ENCODE results near the gene CTSF.

Gene CTSF

DNA sequence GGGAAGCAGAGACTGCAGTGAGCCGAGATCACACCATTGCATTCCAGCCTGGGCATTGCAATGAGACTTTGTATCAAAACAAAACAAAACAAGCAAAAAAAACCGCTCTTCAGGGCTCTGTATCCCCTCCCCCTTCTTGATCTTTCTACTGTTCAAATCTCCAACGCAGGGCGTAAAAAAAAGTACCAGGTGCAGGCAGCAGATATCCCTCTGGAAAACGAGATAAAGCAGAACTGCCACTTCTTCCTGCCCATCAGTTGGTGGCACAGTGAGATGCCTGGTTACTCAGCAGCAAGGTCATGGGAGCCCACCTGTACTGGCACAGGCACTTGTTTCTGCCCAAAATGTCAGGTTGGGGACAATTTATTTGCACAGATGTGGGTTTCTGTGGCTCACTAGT, 35.7 kb upstream of the CTSF start:
- peaks cover 64 to 79% (median 67%) of the 10 kb centered on the region in 11 experiments for H3K36me3 ChIP-seq
- no peaks in the 10 kb centered on the region for H3K27me3 ChIP-seq
- peaks cover 51 to 74% (median 61%) of the 10 kb centered on the region in 10 experiments for H3K4me1 ChIP-seq
- H3K4me3 ChIP-seq = no peak overlapping the region
- no peak overlapping the region for H3K27ac ChIP-seq
- no peak overlapping the region for H3K4me2 ChIP-seq
- H3K9me3 ChIP-seq (replicated peaks in 1 of 11) = peaks cover 0 to 5% (median 0%) of the 10 kb centered on the region in 11 experiments; a peak in 2 of 22 replicates
- no peak overlapping the region for H3K9ac ChIP-seq
- peaks cover 0 to 40% (median 8%) of the 10 kb centered on the region in 11 experiments; a peak in 16 of 22 replicates for H4K20me1 ChIP-seq
- no peak for TF ChIP-seq Cebpa-rat (IDR thresholded peaks at IDR 0.05)

- Histone ChIP-seq H3K9ac (no peak overlapping the region), H3K9me3 (replicated peaks in 1 of 11) (peaks cover 0 to 5% (median 0%) of the 10 kb centered on the region in 11 experiments; a peak in 2 of 22 replicates), H3K27ac (peak overlapping the region in 1 of 11 experiments; percentile 37; a peak in 1 of 22 replicates), H3K4me2 (peak overlapping the region in 2 of 11 experiments; percentile 40 to 69; a peak in 1 of 22 replicates), H3K36me3 (peaks cover 68 to 82% (median 73%) of the 10 kb centered on the region in 11 experiments), H3K4me3 (no peak overlapping the region), H3K4me1 (peaks cover 43 to 69% (median 55%) of the 10 kb centered on the region in 10 experiments), H3K27me3 (no peaks in the 10 kb centered on the region), H4K20me1 (peaks cover 0 to 43% (median 8%) of the 10 kb centered on the region in 11 experiments; a peak in 16 of 22 replicates)
- TF ChIP-seq Cebpa-rat (IDR thresholded peaks at IDR 0.05) = no peak
These were observed 34.7 kb upstream of the CTSF start for GRCh38 chr11:66603072-66603471.

GRCh38 chr11:66600631-66601233, 32.3 kb upstream of the CTSF start:
- H3K36me3 ChIP-seq = peaks cover 49 to 65% (median 57%) of the 10 kb centered on the region in 11 experiments
- H3K4me1 ChIP-seq = peaks cover 44 to 69% (median 55%) of the 10 kb centered on the region in 10 experiments
- no peaks in the 10 kb centered on the region for H3K27me3 ChIP-seq
- peak overlapping the region in 9 of 11 experiments; percentile 9 to 53 (median 26); a peak in 9 of 22 replicates for H3K27ac ChIP-seq
- peak overlapping the region; percentile 53 to 81 (median 70) for H3K4me2 ChIP-seq
- H3K9ac ChIP-seq = peak overlapping the region in 9 of 11 experiments; percentile 11 to 49 (median 27); a peak in 10 of 22 replicates
- H4K20me1 ChIP-seq = peaks cover 4 to 35% (median 8%) of the 10 kb centered on the region in 11 experiments; a peak in 15 of 22 replicates
- TF ChIP-seq Cebpa-rat (IDR thresholded peaks at IDR 0.05) = no peak
- H3K4me3 ChIP-seq = no peak overlapping the region
- no peaks in the 10 kb centered on the region for H3K9me3 ChIP-seq (replicated peaks in 1 of 11)

DNA sequence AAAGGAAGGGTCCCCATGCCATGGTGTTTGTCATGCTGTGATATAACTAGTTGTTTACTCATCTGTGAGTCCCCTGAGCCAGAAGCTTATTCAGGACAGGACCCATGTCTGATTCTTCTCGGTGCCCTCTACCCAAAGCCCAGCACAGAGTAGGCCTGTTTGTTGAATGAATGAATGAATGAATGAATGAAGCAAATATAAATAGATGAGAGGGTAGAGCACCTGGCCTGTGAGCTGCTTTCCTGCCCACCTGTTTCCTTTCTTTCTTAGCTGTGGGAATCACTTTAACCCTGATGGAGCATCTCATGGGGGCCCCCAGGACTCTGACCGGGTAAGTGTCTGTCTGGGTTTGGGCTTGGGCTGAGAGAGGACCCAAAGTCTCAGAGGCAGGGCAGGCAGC, 31.8 kb upstream of the CTSF start:
- H4K20me1 ChIP-seq = peaks cover 5 to 39% (median 12%) of the 10 kb centered on the region in 11 experiments; a peak in 14 of 22 replicates
- H3K27ac ChIP-seq = peak overlapping the region in 9 of 11 experiments; percentile 9 to 53 (median 26); a peak in 10 of 22 replicates
- no peaks in the 10 kb centered on the region for H3K9me3 ChIP-seq (replicated peaks in 1 of 11)
- H3K27me3 ChIP-seq = no peaks in the 10 kb centered on the region
- TF ChIP-seq Cebpa-rat (IDR thresholded peaks at IDR 0.05) = no peak
- H3K4me3 ChIP-seq = no peak overlapping the region
- peak overlapping the region in 9 of 11 experiments; percentile 11 to 49 (median 27); a peak in 10 of 22 replicates for H3K9ac ChIP-seq
- H3K36me3 ChIP-seq = peaks cover 43 to 60% (median 52%) of the 10 kb centered on the region in 11 experiments
- H3K4me2 ChIP-seq = peak overlapping the region; percentile 53 to 81 (median 70)
- peaks cover 49 to 74% (median 60%) of the 10 kb centered on the region in 10 experiments for H3K4me1 ChIP-seq

DNA sequence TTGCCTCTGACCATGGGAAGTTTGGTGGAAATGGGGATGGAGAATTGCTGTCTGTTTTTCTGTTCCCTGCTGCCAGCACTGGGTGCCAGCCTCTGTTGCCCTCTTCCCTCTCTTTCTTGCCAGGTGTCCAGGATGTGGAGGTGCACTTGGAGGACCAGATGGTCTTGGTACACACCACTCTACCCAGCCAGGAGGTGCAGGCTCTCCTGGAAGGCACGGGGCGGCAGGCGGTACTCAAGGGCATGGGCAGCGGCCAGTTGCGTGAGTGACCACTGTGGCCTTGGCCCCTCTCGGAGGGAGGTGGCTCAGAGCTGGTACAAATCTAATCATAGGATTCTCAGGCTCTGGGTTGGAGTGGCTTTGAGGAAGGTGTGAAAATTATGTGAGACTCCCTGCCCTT, 30.6 kb upstream of the CTSF start:
- Histone ChIP-seq H4K20me1 (peaks cover 6 to 39% (median 15%) of the 10 kb centered on the region in 11 experiments; a peak in 14 of 22 replicates), H3K9ac (no peak overlapping the region), H3K9me3 (replicated peaks in 1 of 11) (no peaks in the 10 kb centered on the region), H3K4me3 (no peak overlapping the region), H3K27ac (peak overlapping the region in 2 of 11 experiments; percentile 0 to 5; a peak in 1 of 22 replicates), H3K4me2 (peak overlapping the region in 4 of 11 experiments; percentile 68 to 74 (median 72); a peak in 1 of 22 replicates), H3K36me3 (peaks cover 31 to 47% (median 40%) of the 10 kb centered on the region in 11 experiments), H3K27me3 (no peaks in the 10 kb centered on the region), H3K4me1 (peaks cover 62 to 77% (median 70%) of the 10 kb centered on the region in 10 experiments)
- no peak for TF ChIP-seq Cebpa-rat (IDR thresholded peaks at IDR 0.05)

DNA sequence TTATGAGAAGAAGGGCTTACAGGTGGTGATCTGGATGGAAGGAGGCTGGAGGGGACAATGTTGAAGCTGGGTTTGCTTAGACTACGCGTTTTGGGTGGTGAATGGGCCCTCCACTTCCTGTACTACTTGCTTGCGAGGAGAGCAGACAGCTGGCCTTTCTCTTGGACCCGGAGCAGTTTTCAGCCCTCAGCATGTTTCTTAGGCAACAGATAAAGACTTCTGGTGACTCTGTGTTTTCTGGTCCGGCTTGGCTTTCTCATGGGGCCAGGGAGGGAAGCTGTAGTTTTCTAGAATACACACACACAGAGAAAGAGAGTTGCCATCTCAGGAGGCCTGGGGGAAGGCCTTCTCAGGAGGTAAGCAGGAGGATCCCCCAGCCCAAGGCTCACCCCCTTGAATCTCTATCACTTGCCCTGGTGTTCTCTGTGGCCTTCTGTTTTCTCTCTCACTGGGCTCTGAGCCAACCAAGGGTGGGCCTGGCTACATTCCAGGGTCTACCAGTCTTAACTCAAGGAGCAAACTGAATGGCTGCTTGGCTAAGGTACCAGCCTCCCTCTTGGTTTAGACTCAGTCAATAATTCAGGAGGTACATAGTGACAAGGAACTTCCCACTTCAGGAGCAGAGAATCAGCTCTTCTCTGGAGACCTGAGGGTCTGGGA, 27.0 kb upstream of the CTSF start:
- H3K27me3 ChIP-seq = no peaks in the 10 kb centered on the region
- H3K36me3 ChIP-seq = peaks cover 11 to 21% (median 16%) of the 10 kb centered on the region in 11 experiments
- H3K4me3 ChIP-seq = peak overlapping the region; percentile 13 to 69 (median 34); a peak in 17 of 20 replicates
- H3K9me3 ChIP-seq (replicated peaks in 1 of 11) = peaks cover 0 to 15% (median 8%) of the 10 kb centered on the region in 11 experiments; a peak in 16 of 22 replicates
- peak overlapping the region; percentile 49 to 87 (median 68) for H3K9ac ChIP-seq
- H4K20me1 ChIP-seq = peaks cover 2 to 21% (median 8%) of the 10 kb centered on the region in 11 experiments; a peak in 13 of 22 replicates
- TF ChIP-seq Cebpa-rat (IDR thresholded peaks at IDR 0.05) = 0 out of 22 replicates have a peak, but pooled peaks of 1 of the 11 experiments have one; percentile 6
- peak overlapping the region; percentile 57 to 89 (median 77); a peak in 21 of 22 replicates for H3K27ac ChIP-seq
- H3K4me2 ChIP-seq = peak overlapping the region; percentile 90 to 99 (median 95)
- peaks cover 60 to 82% (median 74%) of the 10 kb centered on the region in 10 experiments for H3K4me1 ChIP-seq

GRCh38 chr11:66593650-66594049, 25.2 kb upstream of the CTSF start:
- Histone ChIP-seq H3K9me3 (replicated peaks in 1 of 11) (peaks cover 0 to 29% (median 17%) of the 10 kb centered on the region in 11 experiments; a peak in 17 of 22 replicates), H3K27me3 (no peaks in the 10 kb centered on the region), H3K4me1 (peaks cover 45 to 66% (median 60%) of the 10 kb centered on the region in 10 experiments), H3K4me2 (peak overlapping the region; percentile 90 to 99 (median 95)), H3K4me3 (peak overlapping the region; percentile 61 to 79 (median 71)), H4K20me1 (peaks cover 0 to 16% (median 6%) of the 10 kb centered on the region in 11 experiments; a peak in 7 of 22 replicates), H3K9ac (peak overlapping the region; percentile 72 to 92 (median 85)), H3K36me3 (peaks cover 0 to 4% (median 0%) of the 10 kb centered on the region in 11 experiments; a peak in 6 of 22 replicates), H3K27ac (peak overlapping the region; percentile 70 to 89 (median 79))
- TF ChIP-seq Cebpa-rat (IDR thresholded peaks at IDR 0.05) = no peak

DNA sequence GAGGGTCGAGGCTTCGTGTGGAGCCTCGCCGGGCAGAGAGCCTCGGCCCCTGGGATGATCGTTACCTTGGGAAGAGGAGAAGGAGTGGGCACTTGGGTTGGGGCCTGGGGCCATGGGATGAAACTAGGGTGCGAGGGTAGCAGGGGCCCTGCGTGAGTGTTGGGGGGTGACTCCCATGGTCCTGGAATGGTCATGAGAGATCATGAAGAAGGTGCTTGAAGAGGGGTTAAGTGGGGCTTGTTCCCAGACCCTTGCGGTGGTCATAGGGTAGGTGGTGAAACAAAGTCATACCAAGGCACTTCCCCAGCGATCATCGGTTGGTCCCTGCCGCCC, 24.9 kb upstream of the CTSF start:
- H3K27me3 ChIP-seq = no peaks in the 10 kb centered on the region
- H3K9me3 ChIP-seq (replicated peaks in 1 of 11) = peaks cover 0 to 29% (median 17%) of the 10 kb centered on the region in 11 experiments; a peak in 17 of 22 replicates
- TF ChIP-seq Cebpa-rat (IDR thresholded peaks at IDR 0.05) = no peak
- peak overlapping the region; percentile 90 to 99 (median 95) for H3K4me2 ChIP-seq
- peak overlapping the region; percentile 70 to 89 (median 79) for H3K27ac ChIP-seq
- H3K36me3 ChIP-seq = peaks cover 0 to 4% (median 0%) of the 10 kb centered on the region in 11 experiments; a peak in 3 of 22 replicates
- peaks cover 45 to 66% (median 60%) of the 10 kb centered on the region in 10 experiments for H3K4me1 ChIP-seq
- peak overlapping the region; percentile 61 to 79 (median 71) for H3K4me3 ChIP-seq
- H3K9ac ChIP-seq = peak overlapping the region; percentile 72 to 92 (median 85)
- peaks cover 0 to 16% (median 6%) of the 10 kb centered on the region in 11 experiments; a peak in 6 of 22 replicates for H4K20me1 ChIP-seq
